DOHH2 (cell line): ENCODE results near the gene TSHZ2.

Experiments used
- H3F3A ChIP-seq: fragments of 200-600 bp; sonication (generic), shearing (Covaris generic); 2 replicates; pipeline ENCODE4 v1.6.0; 2016; ENCODE audit warnings: antibody characterized with exemption, mild to moderate bottlenecking; ENCODE audit not compliant: control insufficient read depth, insufficient read depth
- H3K27ac ChIP-seq: fragments of 200-600 bp; sonication (generic); 2 replicates; pipeline ENCODE4 v1.5.1; 2014; ENCODE audit warnings: low read depth, mild to moderate bottlenecking, low read length, moderate library complexity
- H3K27me3 ChIP-seq: fragments of 200-600 bp; sonication (generic); 2 replicates; pipeline ENCODE4 v1.6.1; 2014; ENCODE audit warnings: mild to moderate bottlenecking, low read length, mixed read lengths; ENCODE audit not compliant: control insufficient read depth
- H3K36me3 ChIP-seq: fragments of 200-600 bp; sonication (generic); 2 replicates; pipeline ENCODE4 v1.6.1; 2014; ENCODE audit warnings: mild to moderate bottlenecking, low read length, moderate library complexity, mixed read lengths; ENCODE audit not compliant: control insufficient read depth
- H3K4me1 ChIP-seq: fragments of 200-600 bp; sonication (generic); 2 replicates; pipeline ENCODE4 v1.6.1; 2014; ENCODE audit warnings: mild to moderate bottlenecking, low read length, mixed read lengths; ENCODE audit not compliant: control insufficient read depth
- H3K4me2 ChIP-seq: fragments of 200-600 bp; sonication (generic); 2 replicates; pipeline ENCODE4 v1.6.0; 2014; ENCODE audit warnings: mild to moderate bottlenecking, low read length, moderate library complexity
- H3K4me3 ChIP-seq: fragments of 200-600 bp; sonication (generic); 2 replicates; pipeline ENCODE4 v1.5.1; 2014; ENCODE audit warnings: mild to moderate bottlenecking, low read length, mixed read lengths
- H3K79me2 ChIP-seq: fragments of 200-600 bp; sonication (generic); 2 replicates; pipeline ENCODE4 v1.6.1; 2014; ENCODE audit warnings: mild to moderate bottlenecking, low read length, mixed read lengths; ENCODE audit not compliant: control insufficient read depth
- H3K9me2 ChIP-seq: fragments of 200-600 bp; sonication (generic); replicated peaks from 2 replicates; pipeline ENCODE4 v1.6.1; 2014; ENCODE audit warnings: mild to moderate bottlenecking, low read length, mixed read lengths; ENCODE audit not compliant: control insufficient read depth
- H3K9me3 ChIP-seq: fragments of 200-600 bp; sonication (generic); 2 replicates; pipeline ENCODE4 v1.6.1; 2014; ENCODE audit warnings: antibody characterized with exemption, low read length, mixed read lengths; ENCODE audit not compliant: control insufficient read depth, insufficient read depth
- H4K20me1 ChIP-seq: fragments of 200-600 bp; sonication (generic); 2 replicates; pipeline ENCODE4 v1.6.0; 2014; ENCODE audit warnings: low read depth, mild to moderate bottlenecking, antibody characterized with exemption, low read length, moderate library complexity; ENCODE audit not compliant: control insufficient read depth, insufficient read depth
- CTCF ChIP-seq: fragments of 200-600 bp; sonication (generic); IDR thresholded peaks from one replicate; pipeline ENCODE4 v1.5.1; 2014; ENCODE audit warnings: antibody characterized with exemption, mild to moderate bottlenecking, low read depth, low read length; ENCODE audit not compliant: poor library complexity, severe bottlenecking
- EZH2phosphoT487 ChIP-seq: fragments of 200-600 bp; sonication (generic); IDR thresholded peaks from 2 replicates; pipeline ENCODE4 v1.6.1; 2017; ENCODE audit warnings: borderline replicate concordance, mild to moderate bottlenecking, antibody characterized with exemption, low read length, moderate library complexity, mixed read lengths

The TSHZ2 gene

GRCh38 chr20:52975029-52975732 is 3.0 kb downstream of the TSHZ2 start:
- peaks cover 28% of the 10 kb centered on the region for H3K27me3 ChIP-seq
- H3K79me2 ChIP-seq, result no peaks in the 10 kb centered on the region
- TF ChIP-seq CTCF, result no peak
- TF ChIP-seq EZH2phosphoT487, result no peak
- 0 out of 2 replicates have a peak, but pooled peaks cover 4% of the 10 kb centered on the region for H3F3A ChIP-seq
- no peaks in the 10 kb centered on the region for H3K9me2 ChIP-seq
- H3K9me3 ChIP-seq, result no peaks in the 10 kb centered on the region
- H3K4me2 ChIP-seq, result peak overlapping the region; percentile 83
- H3K4me1 ChIP-seq, result peaks cover 40% of the 10 kb centered on the region
- peak overlapping the region; percentile 83 for H3K4me3 ChIP-seq
- no peaks in the 10 kb centered on the region for H4K20me1 ChIP-seq
- H3K27ac ChIP-seq, result no peak overlapping the region
- no peaks in the 10 kb centered on the region for H3K36me3 ChIP-seq

GRCh38 chr20:52975803-52976531 is 3.8 kb downstream of the TSHZ2 start:
- Histone ChIP-seq H3K79me2 (no peaks in the 10 kb centered on the region), H3F3A (0 out of 2 replicates have a peak, but pooled peaks cover 4% of the 10 kb centered on the region), H3K27me3 (peaks cover 28% of the 10 kb centered on the region), H3K9me3 (no peaks in the 10 kb centered on the region), H3K4me2 (peak overlapping the region; percentile 83), H3K4me3 (peak overlapping the region; percentile 83), H3K36me3 (no peaks in the 10 kb centered on the region), H4K20me1 (no peaks in the 10 kb centered on the region), H3K9me2 (no peaks in the 10 kb centered on the region), H3K27ac (no peak overlapping the region), H3K4me1 (peaks cover 40% of the 10 kb centered on the region)
- no peak for TF ChIP-seq CTCF
- peak; percentile 53; the same call in 1 of the 2 replicates for TF ChIP-seq EZH2phosphoT487

- 0 out of 2 replicates have a peak, but pooled peaks cover 4% of the 10 kb centered on the region for H3F3A ChIP-seq
- no peak for TF ChIP-seq CTCF
- no peaks in the 10 kb centered on the region for H3K36me3 ChIP-seq
- H3K27me3 ChIP-seq, result peaks cover 10% of the 10 kb centered on the region
- no peaks in the 10 kb centered on the region for H3K9me2 ChIP-seq
- H3K4me1 ChIP-seq, result peaks cover 22% of the 10 kb centered on the region
- no peak overlapping the region for H3K4me2 ChIP-seq
- no peaks in the 10 kb centered on the region for H3K9me3 ChIP-seq
- no peak overlapping the region for H3K4me3 ChIP-seq
- H3K79me2 ChIP-seq, result no peaks in the 10 kb centered on the region
- no peaks in the 10 kb centered on the region for H4K20me1 ChIP-seq
- H3K27ac ChIP-seq, result no peak overlapping the region
Measured at GRCh38 chr20:52978851-52979250, 6.7 kb downstream of the TSHZ2 start.
